Stimulated activated CD8-positive, alpha-beta memory T cell treated with anti-CD3 and anti-CD28 coated beads, Interleukin-7, amount 100 ng/mL, for 4 hours (primary cell): ENCODE results near the gene TEX261.

Experiments used
- DNase-seq, 2 donors: peaks; one replicate each; pipeline ENCODE4 v3.0.0-alpha.2; 2020; ENCODE audit warnings: low read depth in 2 of 2

TEX261 gene

GRCh38 chr2:70959271-70959761 is 35.4 kb downstream of the TEX261 start:
- no peak for DNase-seq

DNA sequence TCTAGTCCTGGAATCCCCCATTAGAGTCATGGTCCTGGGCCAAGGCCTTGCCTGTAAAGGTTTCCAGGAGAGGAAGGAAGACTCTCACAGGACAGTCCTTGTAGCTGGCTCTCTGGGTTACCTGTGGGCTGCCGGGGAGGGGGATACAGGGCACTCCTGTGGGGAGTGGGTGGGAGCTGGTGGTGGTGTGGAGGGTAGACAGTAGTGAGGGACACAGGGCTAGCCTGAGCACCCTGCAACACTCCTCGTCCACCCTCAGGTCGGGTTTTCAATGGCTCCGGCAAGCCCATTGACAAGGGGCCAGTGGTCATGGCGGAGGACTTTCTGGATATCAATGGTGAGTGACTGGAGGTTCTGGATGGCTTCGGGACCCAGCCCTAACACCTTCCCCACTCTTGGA is 35.9 kb downstream of the TEX261 start:
- no peak for DNase-seq

DNA sequence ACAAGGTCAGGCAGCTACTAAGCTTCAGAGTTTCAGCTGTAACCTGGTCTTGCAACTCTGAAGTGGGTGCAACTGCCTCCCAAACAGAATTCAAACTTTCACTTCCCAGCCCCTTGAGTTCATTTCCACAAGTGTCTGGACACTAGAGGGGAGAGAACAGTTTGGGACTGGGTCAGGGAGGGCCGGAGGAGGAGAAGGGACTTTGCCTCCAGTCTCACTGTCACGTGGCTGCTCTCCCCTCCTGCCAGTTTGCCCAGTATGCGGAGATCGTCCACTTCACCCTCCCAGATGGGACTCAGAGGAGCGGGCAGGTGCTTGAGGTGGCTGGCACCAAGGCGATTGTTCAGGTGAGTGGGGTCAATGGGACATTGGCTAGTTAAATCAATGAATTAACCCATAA is 36.9 kb downstream of the TEX261 start:
- no peak for DNase-seq

GRCh38 chr2:70956141-70956540 is 38.5 kb downstream of the TEX261 start:
- no peak for DNase-seq

- DNase-seq: no peak
Observed at GRCh38 chr2:70954886-70955285, 39.8 kb downstream of the TEX261 start.

DNA sequence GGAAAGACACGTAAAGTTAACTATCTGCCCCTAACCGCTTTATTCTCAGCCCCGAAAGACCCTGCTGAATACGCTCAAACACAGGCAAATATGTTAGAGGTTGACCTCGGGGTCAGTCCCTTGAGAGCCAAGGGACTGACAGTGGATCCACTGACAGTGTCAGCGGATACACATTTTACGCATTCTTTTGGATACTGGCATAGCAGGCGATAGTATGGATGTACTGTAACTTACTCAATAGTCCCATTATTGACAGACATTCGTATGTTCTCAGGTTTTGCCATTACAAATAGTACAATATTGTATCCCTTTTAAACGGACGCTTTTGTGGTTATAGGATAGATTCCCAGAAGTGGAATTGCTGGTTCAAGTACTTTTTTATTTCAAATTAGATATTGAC is 45.6 kb downstream of the TEX261 start:
- DNase-seq: no peak

GRCh38 chr2:70948337-70949003 is 46.2 kb downstream of the TEX261 start:
- DNase-seq: peak; percentile 55 to 68

GRCh38 chr2:70947556-70948184 is 47.0 kb downstream of the TEX261 start:
- DNase-seq: no peak

DNA sequence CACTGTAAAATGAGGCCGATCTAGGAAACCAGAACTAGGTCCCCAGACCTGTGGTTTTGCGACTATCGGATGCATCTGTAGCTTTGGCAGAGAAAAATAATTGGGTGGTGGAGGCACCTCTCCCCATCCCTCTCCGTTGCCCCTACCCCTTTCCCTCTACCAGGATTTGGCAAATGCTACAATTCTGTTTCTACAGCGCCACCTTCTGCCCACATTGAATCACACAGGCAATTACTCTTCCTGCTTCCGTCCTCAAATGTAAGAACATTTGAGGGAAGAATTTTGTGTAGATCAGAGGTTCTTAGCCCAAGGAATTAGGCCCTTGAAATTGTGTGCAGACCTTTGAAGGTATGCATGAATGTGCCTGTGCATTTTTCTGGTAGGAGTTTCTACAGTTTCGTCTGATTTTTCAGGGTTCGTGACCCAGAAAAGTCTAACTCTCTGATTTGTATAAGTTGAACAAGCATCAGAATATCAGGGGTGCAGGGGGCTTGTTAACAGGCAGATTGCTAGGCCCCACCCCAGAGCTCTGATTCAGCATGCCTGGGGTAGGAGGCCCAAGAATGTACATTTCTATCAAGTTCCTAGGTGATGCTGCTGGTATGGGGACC is 47.7 kb downstream of the TEX261 start:
- DNase-seq: no peak

DNA sequence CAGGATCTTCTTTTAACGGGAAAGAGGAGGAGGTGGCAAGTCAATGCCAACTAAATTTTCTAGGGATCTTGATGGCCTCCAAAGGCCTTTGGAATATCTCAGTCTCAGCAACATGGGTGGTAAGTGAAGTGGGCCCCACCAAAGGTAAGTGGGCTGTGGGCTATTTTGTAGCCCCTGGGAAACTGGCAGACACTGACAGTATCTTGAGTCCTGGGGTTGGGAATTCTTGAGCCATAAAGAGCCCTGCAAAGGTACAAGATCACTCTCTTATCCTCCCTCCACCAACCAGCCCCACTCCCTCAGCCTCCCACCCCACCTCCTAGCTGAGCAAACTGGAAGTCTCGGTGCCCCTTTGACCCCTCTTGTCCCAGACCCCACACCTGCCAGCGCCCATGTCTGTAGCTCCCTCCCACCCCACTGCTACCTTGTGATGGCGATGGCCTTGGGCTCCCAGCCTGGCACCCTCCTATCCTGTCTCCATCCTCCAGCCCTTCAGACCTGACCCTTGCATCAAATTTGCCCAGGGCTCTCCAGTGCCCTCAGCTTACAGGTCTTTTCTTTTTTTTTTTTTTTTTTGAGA is 50.5 kb downstream of the TEX261 start:
- no peak for DNase-seq

DNA sequence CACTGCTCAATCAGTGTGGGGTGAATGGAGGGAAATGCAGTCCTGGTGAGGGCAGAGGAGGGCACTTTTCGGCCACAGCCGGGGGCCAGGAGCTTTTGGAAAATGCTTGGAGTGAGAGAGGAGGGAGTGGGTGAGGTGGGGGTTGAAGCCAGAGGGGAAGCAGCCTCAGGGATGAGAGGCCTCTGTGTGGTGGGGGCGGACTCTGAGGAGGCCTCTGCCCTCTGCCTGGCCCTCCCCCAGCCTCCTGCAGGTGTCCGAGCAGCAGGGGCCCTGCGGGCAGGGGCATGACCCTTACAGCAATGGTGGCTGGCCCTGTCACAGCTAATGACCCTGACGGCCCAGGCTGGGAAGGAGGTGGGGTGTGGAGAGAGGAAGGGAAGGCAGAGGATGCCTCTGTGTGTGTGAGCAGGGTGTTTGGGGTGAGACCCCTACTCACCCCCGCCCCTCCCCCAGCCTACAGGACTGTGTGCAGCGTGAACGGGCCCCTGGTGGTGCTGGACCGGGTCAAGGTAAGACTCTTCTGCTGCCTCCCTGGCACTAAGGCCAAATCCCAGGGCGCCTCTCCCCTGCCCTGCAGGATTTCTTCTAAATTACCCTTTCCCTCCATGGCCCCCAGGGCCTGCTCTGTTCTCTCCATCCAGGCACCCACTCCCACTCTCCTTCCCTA is 51.3 kb downstream of the TEX261 start:
- DNase-seq: no peak

- no peak for DNase-seq
Observed at GRCh38 chr2:70942396-70943204, 52.1 kb downstream of the TEX261 start.

DNA sequence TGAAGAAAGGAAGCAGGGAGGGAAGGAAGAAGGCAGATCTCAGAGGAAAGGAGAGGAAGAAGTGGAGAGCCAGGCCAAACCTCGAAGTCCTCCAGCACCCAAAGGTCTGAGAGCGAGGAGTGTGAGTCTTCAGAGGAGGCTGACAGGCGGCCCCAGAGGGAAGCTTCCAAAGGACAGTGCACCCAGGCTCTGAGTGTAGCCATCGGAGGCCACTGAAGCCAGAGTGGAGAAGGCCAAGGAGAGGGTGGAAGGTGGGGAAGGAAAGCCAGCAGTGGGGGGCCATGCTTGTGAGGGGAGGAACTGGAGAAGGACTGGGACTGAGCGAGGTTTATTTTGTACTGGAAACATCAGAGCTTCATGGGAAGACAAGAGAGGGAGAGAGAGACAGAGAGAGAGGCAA is 53.0 kb downstream of the TEX261 start:
- no peak for DNase-seq

DNA sequence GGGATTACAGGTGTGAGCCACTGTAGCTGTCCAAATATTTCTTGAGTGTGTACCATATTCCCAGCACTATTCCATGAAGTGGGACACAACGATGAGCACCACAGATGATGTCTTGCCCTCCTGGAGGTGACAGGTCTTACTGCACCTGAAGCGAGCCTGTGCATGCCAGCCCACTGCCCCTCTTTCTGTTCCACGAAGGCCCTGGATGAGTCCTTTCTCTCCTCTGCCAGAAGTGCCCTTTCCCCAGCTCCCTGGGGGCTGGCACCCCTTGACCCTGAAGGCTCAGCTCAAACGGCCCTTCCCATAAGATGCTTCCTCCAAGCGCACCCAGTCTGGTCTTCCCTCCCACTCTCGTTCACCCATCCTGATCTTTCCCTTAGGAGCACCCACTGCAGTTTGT is 53.5 kb downstream of the TEX261 start:
- no peak for DNase-seq

GRCh38 chr2:70939839-70940580 is 54.7 kb downstream of the TEX261 start:
- no peak for DNase-seq

- DNase-seq: no peak
Observed at GRCh38 chr2:70939001-70939838, 55.5 kb downstream of the TEX261 start.

DNA sequence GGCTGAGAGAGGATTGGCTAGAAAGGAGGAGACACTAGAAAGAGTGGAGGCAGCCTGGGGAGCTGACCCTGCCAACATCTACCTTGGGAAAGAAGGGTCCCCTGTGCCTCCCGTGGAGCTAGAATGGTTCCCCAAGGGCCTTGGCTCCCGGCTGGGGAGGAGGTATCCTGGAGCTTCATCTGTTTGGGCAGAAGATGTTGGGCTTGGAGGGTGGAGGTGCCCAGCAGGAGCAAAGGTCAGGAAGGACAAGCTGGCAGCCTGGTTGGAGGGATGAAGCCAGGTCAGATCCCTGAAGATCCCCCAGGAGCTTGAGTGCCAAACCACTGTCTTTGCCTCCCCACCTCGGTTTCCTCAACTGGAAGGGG is 56.1 kb downstream of the TEX261 start:
- no peak for DNase-seq

- no peak for DNase-seq
Observed at GRCh38 chr2:70937866-70938585, 56.6 kb downstream of the TEX261 start.
